K562 (cell line): Measurements from ENCODE around the gene SLC26A1. TPM values are rescaled to one million over a fixed set of nuclear protein-coding genes. Genes with fewer than 3 reads are reported as not detected.

Experiments used
- BRF1 ChIP-seq: IDR thresholded peaks from 3 replicates; pipeline ENCODE4 v1.6.1; 2011; ENCODE audit warnings: borderline replicate concordance, mild to moderate bottlenecking; ENCODE audit not compliant: insufficient read length; ENCODE audit errors: extremely low read depth
- CHD1 ChIP-seq: fragments of 200-600 bp; sonication (generic); IDR thresholded peaks from one replicate; pipeline ENCODE4 v1.6.1; 2012; ENCODE audit warnings: mild to moderate bottlenecking, moderate library complexity, low read length, inconsistent platforms
- DMBX1 ChIP-seq: fragments of 250-450 bp; sonication (Bioruptor Pico); IDR thresholded peaks from 2 replicates; pipeline ENCODE4 v1.8.0; 2022; ENCODE audit warnings: inconsistent platforms, mild to moderate bottlenecking, moderate library complexity, borderline replicate concordance
- DNMT1 ChIP-seq: fragments of 450-650 bp; IDR thresholded peaks from 2 replicates; pipeline ENCODE4 v1.6.1; 2016; ENCODE audit warnings: antibody characterized with exemption, mild to moderate bottlenecking
- E2F5 ChIP-seq: sonication (generic); formaldehyde crosslinking; IDR thresholded peaks from 2 replicates; pipeline ENCODE4 v1.8.0; 2022; ENCODE audit warnings: mild to moderate bottlenecking, missing genetic modification reagents
- ESRRB ChIP-seq: fragments of 250-450 bp; sonication (Bioruptor Pico); IDR thresholded peaks from 2 replicates; pipeline ENCODE4 v1.5.0; 2020; ENCODE audit warnings: mild to moderate bottlenecking, moderate library complexity, borderline replicate concordance
- HMBOX1 ChIP-seq: sonication (generic); IDR thresholded peaks from 2 replicates; pipeline ENCODE4 v1.6.1; 2016
- KDM4B ChIP-seq, 2 experiments: fragments of 450-650 bp in 1 of 2; sonication (generic) in 1 of 2; IDR thresholded peaks; 2 replicates each; pipeline ENCODE4 v1.6.1; 2016 to 2017; ENCODE audit warnings: borderline replicate concordance in 2 of 2, antibody characterized with exemption in 1 of 2, low read depth in 1 of 2, mild to moderate bottlenecking in 1 of 2
- MAZ ChIP-seq, 2 experiments: fragments of 450-650 bp in 1 of 2; sonication (generic) in 1 of 2; formaldehyde crosslinking; IDR thresholded peaks in 1 of 2; conservative IDR thresholded peaks in 1 of 2; 2 replicates each; pipeline versions ENCODE4 v1.4.0 to v1.5.0; 2020; ENCODE audit warnings: mild to moderate bottlenecking in 1 of 2, missing genetic modification reagents in 1 of 2
- MXI1 ChIP-seq: IDR thresholded peaks from 2 replicates; pipeline ENCODE4 v1.6.1; 2011; ENCODE audit warnings: low read depth, mild to moderate bottlenecking, improper control_type of control experiment, low read length
- NFE2L1 ChIP-seq: fragments of 450-650 bp; IDR thresholded peaks from 2 replicates; pipeline ENCODE4 v1.6.1; 2016; ENCODE audit warnings: missing genetic modification characterization, low read depth, mild to moderate bottlenecking, missing compliant biosample characterization, moderate library complexity, borderline replicate concordance
- RBFOX2 ChIP-seq: fragments of 200-400 bp; formaldehyde crosslinking; IDR thresholded peaks from 2 replicates; pipeline ENCODE4 v1.6.1; 2017; ENCODE audit warnings: low read depth, mild to moderate bottlenecking, low read length, moderate library complexity
- RBM22 ChIP-seq: fragments of 200-400 bp; formaldehyde crosslinking; IDR thresholded peaks from 2 replicates; pipeline ENCODE4 v1.6.1; 2018; ENCODE audit warnings: low read length, low read depth; ENCODE audit not compliant: poor library complexity, severe bottlenecking
- RBM39 ChIP-seq: fragments of 200-400 bp; formaldehyde crosslinking; optimal IDR thresholded peaks from 2 replicates; pipeline ENCODE3; 2018; ENCODE audit warnings: low read depth, low read length
- SIRT6 ChIP-seq: IDR thresholded peaks from one replicate; pipeline ENCODE4 v1.6.1; 2012; ENCODE audit warnings: low read depth, mild to moderate bottlenecking, control low read depth, inconsistent platforms, low read length, moderate library complexity
- TFAP4 ChIP-seq: sonication (generic); formaldehyde crosslinking; IDR thresholded peaks from 2 replicates; pipeline ENCODE4 v1.8.0; 2022; ENCODE audit warnings: missing genetic modification reagents, mild to moderate bottlenecking, moderate library complexity, borderline replicate concordance
- ZMIZ1 ChIP-seq, 2 experiments: fragments of 150-350 bp in 1 of 2; IDR thresholded peaks; 2 replicates each; pipeline ENCODE4 v1.6.1; 2012 to 2016; ENCODE audit warnings: low read depth in 2 of 2, low read length in 2 of 2, mild to moderate bottlenecking in 1 of 2, moderate library complexity in 1 of 2
- polyA plus RNA-seq, 8 experiments: library from polyadenylated mRNA; depleted of rRNA in 4 of 8; stranded (reverse) in 5 of 8; unstranded in 3 of 8; fragments of >200 nt; fragmentation: Nextera tagmentation in 2 of 8; fragmentation: Illumina TruSeq in 1 of 8; extraction: Ambion mirVana in 2 of 8; extraction: Trizol in 1 of 8; gene quantifications; 2 replicates each; pipeline versions ENCODE4 v1.2.1 to v1.2.3, GENCODE V29; 2011 to 2014; ENCODE audit warnings: inconsistent platforms in 1 of 8, missing spikeins in 1 of 8
- total RNA-seq, 7 experiments: library from RNA; depleted of rRNA in 6 of 7; stranded (reverse); fragments of >200 nt in 6 of 7; fragmentation: Illumina TruSeq in 2 of 7; extraction: Trizol in 2 of 7; gene quantifications; 2 replicates each; pipeline versions ENCODE4 v1.2.1 to v1.2.3, GENCODE V29; 2011 to 2021; ENCODE audit warnings: low replicate concordance in 1 of 7

Gene SLC26A1
- total and polyA plus RNA-seq, 9 of the 15 experiments (the other 6 are each of a cell fraction or from before 2014, with no cell fraction given): 0.11 to 4.2 (median 0.95) TPM

- TF ChIP-seq ZMIZ1 (IDR thresholded peaks at IDR 0.05; ENCODE audit: low read depth in 2 of 2, low read length in 2 of 2): no peak
- TF ChIP-seq NFE2L1: peak; percentile 68; the same call in 1 of the 2 replicates
- TF ChIP-seq CHD1: peak; percentile 28
- no peak for TF ChIP-seq E2F5 (CRISPR knock-in tag)
- peak; percentile 56 for TF ChIP-seq RBFOX2
- TF ChIP-seq RBM39: no peak
- TF ChIP-seq DNMT1: no peak
- no peak for TF ChIP-seq SIRT6
- TF ChIP-seq MXI1: no peak
- TF ChIP-seq MAZ (CRISPR knock-in tag; conservative IDR thresholded peaks at IDR 0.05 in 1 of 2, IDR thresholded peaks at IDR 0.05 in 1 of 2): peak in 1 of 2 experiments; percentile 29; a peak in 2 of 4 replicates
- no peak for TF ChIP-seq KDM4B (IDR thresholded peaks at IDR 0.05; ENCODE audit: borderline replicate concordance in 2 of 2, low read depth in 1 of 2)
- TF ChIP-seq RBM22: peak; percentile 2
- TF ChIP-seq TFAP4: peak; percentile 24; the same call in 1 of the 2 replicates
- TF ChIP-seq BRF1: no peak
- peak; percentile 8; the same call in 1 of the 2 replicates for TF ChIP-seq HMBOX1
- no peak for TF ChIP-seq ESRRB (CRISPR knock-in tag)
- TF ChIP-seq DMBX1: 0 out of 2 replicates have a peak, but pooled peaks have one; percentile 37
These were observed at the start of gene SLC26A1 (continued) for GRCh38 chr4:993111-994029.
